Esophagus squamous epithelium (tissue), 5 donors: ENCODE results near the gene FOXA3. TPM values are rescaled to one million over a fixed set of nuclear protein-coding genes. Genes with fewer than 3 reads are reported as not detected.

Source experiments
- DNase-seq: peaks from one replicate; lab custom pipeline; 2025; lab: John Stamatoyannopoulos, UW
- H3K27ac ChIP-seq, 4 donors: fragments of 200-600 bp; sonication (generic); one replicate each; pipeline ENCODE4 v1.5.1; 2016 to 2019; ENCODE audit warnings: mild to moderate bottlenecking in 1 of 4
- H3K27me3 ChIP-seq, 4 donors: fragments of 200-600 bp; sonication (generic); 1 replicate in 3 of 4; 2 replicates in 1 of 4; pipeline versions ENCODE4 v1.5.1 to v1.6.0; 2017 to 2021; ENCODE audit warnings: antibody characterized with exemption in 1 of 4
- H3K36me3 ChIP-seq, 3 donors: fragments of 200-600 bp; sonication (generic); one replicate each; pipeline ENCODE4 v1.5.1; 2016 to 2019
- H3K4me1 ChIP-seq, 3 donors: fragments of 200-600 bp; sonication (generic); one replicate each; pipeline ENCODE4 v1.5.1; 2017 to 2019
- H3K4me3 ChIP-seq, 4 donors: fragments of 200-600 bp; sonication (generic); 1 replicate in 3 of 4; 2 replicates in 1 of 4; pipeline ENCODE4 v1.5.1; 2016 to 2019; ENCODE audit warnings: mild to moderate bottlenecking in 2 of 4, moderate library complexity in 1 of 4
- H3K9me3 ChIP-seq, 3 donors: fragments of 200-600 bp; sonication (generic); one replicate each; pipeline ENCODE4 v1.5.1; 2016 to 2019
- CTCF ChIP-seq, 6 experiments: fragments of 450-650 bp in 4 of 6; fragments of 200-600 bp in 2 of 6; sonication (generic) in 2 of 6; IDR thresholded peaks; one replicate each; pipeline ENCODE4 v1.5.1; 2016 to 2019; ENCODE audit warnings: antibody characterized with exemption in 6 of 6, mild to moderate bottlenecking in 4 of 6, moderate library complexity in 4 of 6
- POLR2A ChIP-seq, 4 donors: fragments of 450-650 bp; IDR thresholded peaks; one replicate each; pipeline ENCODE4 v1.6.1; 2017; ENCODE audit warnings: antibody characterized with exemption in 4 of 4, mild to moderate bottlenecking in 4 of 4, moderate library complexity in 3 of 4
- WGBS, 2 donors: methylation state at CpG; one replicate each; pipeline ENCODE4 v1.1.5; 2018; 5-methylcytosine and 5-hydroxymethylcytosine counted together
- intact Hi-C: fragments of 100-400 bp; cut with DNase I; formaldehyde crosslinking; loops from one replicate; pipeline ENCODE4 v1.15.0; 2022
- total RNA-seq, 4 donors: library from RNA; depleted of rRNA; stranded (reverse); fragments of >200 nt; gene quantifications; one replicate each; pipeline ENCODE4 v1.1.0, GENCODE V29; 2016
- donor health status: DM: yes; HTN: yes; CAD: no.

Gene FOXA3
- under 1 TPM in 1 of 4 donors, not detected in 3; 0.18 TPM for total RNA-seq

DNA sequence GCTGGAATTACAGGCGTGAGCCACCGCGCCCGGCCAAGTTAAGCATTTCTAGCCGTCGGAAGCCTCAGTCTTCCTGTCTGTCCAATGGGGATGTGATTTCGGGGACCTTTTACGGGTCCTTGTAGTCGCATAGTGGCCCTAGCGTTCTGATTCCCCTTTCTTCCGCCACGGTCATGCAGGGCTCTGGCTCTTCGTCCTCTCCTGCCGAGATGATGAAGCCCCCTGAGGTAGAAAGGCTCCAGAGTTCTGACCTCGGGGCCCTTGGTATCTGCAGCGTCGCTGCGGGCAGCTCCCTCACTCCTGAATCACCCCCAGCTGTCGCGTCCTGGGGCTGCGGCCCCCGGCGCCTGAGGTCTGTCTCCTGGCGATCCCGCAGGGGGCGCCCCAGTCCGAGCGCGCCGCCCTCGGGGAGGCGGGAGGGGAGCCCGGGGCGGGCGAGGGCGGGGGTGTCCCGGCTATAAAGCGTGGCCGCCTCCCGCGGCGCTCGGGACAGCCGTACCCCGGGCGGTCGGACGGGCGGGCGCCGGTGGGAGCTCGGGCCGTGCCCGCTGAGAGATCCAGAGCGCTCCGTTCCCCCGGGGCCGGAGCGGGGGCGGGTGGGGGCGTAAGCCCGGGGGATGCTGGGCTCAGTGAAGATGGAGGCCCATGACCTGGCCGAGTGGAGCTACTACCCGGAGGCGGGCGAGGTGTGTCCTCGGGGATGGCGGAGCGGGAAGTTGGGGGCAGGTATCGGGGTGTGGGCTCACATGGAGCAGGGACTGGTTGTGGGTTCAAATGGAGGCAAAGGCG lies at the start of gene FOXA3:
FOXA3 (plus strand) TSS at position 487 of the 789 bp plus-strand sequence; CDS start at position 618, 131 bp downstream.
- H3K27ac ChIP-seq: peak within 1 kb of the TSS in 2 of 4 donors; percentile 94
- no peaks in the 10 kb centered on the region for H3K9me3 ChIP-seq
- H3K4me1 ChIP-seq: peaks cover 13 to 39% (median 26%) of the 10 kb centered on the region in 3 donors
- H3K36me3 ChIP-seq: peaks cover 0 to 12% (median 6%) of the 10 kb centered on the region in 3 donors
- peaks cover 0 to 37% (median 4%) of the 10 kb centered on the region in 4 donors for H3K27me3 ChIP-seq
- H3K4me3 ChIP-seq: peak within 1 kb of the TSS; percentile 83 to 94 (median 88)
- DNase-seq: no peak
- intact Hi-C loops: no loop called here
- 7 to 9% methylated on average over 3 to 9 of the region's 71 CpGs for WGBS, 2 donors
- TF ChIP-seq POLR2A (IDR thresholded peaks at IDR 0.05): no peak
- TF ChIP-seq CTCF (IDR thresholded peaks at IDR 0.05): peak in 5 of 6 experiments; percentile 38 to 84 (median 65)

DNA sequence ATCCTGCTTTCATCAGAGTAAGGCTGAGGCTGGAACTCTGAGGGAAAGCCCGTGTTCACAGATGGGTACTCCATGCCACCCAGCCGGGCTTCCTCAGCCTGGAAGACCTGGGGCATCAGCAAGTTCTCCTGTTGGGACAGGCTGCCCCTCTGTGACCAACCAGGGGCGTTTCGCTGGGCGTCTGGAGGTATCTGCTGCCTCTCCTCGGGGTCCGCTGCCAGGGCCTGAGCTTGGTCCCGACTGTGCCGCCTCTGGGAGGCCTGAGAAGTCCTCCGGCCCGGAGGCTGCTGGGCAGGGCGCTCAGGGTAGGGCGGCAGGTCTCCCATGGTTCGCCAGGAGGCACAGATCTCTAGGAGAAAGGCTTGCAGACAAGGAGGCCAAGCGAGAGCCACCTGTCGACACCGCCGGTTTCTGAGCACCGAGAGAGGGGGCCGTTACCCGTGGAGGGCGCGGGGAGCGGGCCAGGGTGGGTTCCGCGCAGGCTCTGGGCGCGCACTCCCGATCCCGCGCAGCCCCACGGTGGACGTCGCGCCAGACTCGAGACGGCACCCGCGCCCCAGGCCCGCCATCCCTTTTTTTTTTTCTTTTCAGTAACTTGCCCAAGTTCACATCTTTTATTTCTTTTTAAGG lies 49.2 kb upstream of the FOXA3 start, which contains the start of gene RSPH6A:
RSPH6A (minus strand) TSS at position 458 of the 630 bp plus-strand sequence; CDS start at position 326, 132 bp downstream.
- Histone ChIP-seq H3K36me3 (peaks cover 0 to 17% (median 0%) of the 10 kb centered on the region in 3 donors), H3K27me3 (peaks cover 0 to 19% (median 0%) of the 10 kb centered on the region in 4 donors), H3K4me1 (peaks cover 20 to 71% (median 28%) of the 10 kb centered on the region in 3 donors), H3K9me3 (no peaks in the 10 kb centered on the region), H3K27ac (no peak within 1 kb of the TSS), H3K4me3 (peak within 1 kb of the TSS in 3 of 4 donors; percentile 24 to 56 (median 37))
- 44 to 47% methylated on average over 18 of the region's 40 CpGs for WGBS, 2 donors
- intact Hi-C loops: no loop called here
- TF ChIP-seq POLR2A (IDR thresholded peaks at IDR 0.05): no peak
- no peak for TF ChIP-seq CTCF (IDR thresholded peaks at IDR 0.05)
- DNase-seq: no peak

DNA sequence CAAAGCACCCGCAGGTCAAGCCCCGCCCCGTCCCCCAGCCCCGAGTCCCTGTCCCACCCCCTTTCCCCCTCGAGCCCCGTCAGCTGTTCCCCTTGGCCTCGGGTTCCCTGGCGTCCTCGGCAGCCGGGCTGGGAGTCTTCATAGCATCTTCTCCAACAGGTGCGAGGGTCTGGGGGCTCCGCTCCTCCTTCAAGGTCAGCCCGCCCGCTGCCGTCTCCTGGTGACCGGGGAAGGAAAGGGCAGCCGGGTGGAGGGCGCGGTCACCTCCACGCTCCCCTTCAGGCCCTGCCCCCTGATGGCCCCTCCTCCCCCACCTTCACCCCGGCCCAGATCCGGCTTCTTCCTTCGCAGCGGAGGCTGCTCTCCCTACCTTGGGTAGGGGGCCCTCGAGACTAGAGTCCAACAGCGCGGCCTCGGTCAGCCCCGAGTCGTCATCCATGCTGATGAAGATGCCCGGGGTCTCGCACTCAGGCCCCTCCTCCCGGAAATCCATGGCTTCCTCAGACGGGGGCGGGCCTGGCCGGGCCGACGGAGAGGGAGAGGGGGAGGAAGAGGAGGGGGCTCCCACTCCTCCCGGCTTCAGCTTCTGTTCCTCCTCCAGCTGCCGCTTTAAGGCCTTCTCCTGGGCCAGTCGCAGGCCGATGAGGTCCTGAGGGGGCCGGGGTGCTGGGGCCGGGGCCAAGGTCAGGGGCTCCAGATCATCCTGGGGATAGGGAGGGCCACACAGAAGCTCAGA lies 48.5 kb upstream of the FOXA3 start:
- 33 to 34% methylated on average over 4 to 15 of the region's 44 CpGs for WGBS, 2 donors
- peaks cover 0 to 19% (median 0%) of the 10 kb centered on the region in 4 donors for H3K27me3 ChIP-seq
- peaks cover 0 to 24% (median 0%) of the 10 kb centered on the region in 3 donors for H3K36me3 ChIP-seq
- no peak overlapping the region for H3K27ac ChIP-seq
- peaks cover 20 to 69% (median 23%) of the 10 kb centered on the region in 3 donors for H3K4me1 ChIP-seq
- TF ChIP-seq CTCF (IDR thresholded peaks at IDR 0.05) (no peak), POLR2A (IDR thresholded peaks at IDR 0.05) (no peak)
- H3K9me3 ChIP-seq: no peaks in the 10 kb centered on the region
- DNase-seq: no peak
- H3K4me3 ChIP-seq: peak overlapping the region in 3 of 4 donors; percentile 24 to 56 (median 37)
- intact Hi-C loops: no loop called here

GRCh38 chr19:45816236-45817009 lies 47.7 kb upstream of the FOXA3 start:
- Histone ChIP-seq H3K27ac (no peak overlapping the region), H3K36me3 (peaks cover 0 to 32% (median 0%) of the 10 kb centered on the region in 3 donors), H3K4me3 (peak overlapping the region in 1 of 4 donors; percentile 56), H3K27me3 (peaks cover 0 to 19% (median 0%) of the 10 kb centered on the region in 4 donors), H3K4me1 (peaks cover 20 to 73% (median 23%) of the 10 kb centered on the region in 3 donors), H3K9me3 (no peaks in the 10 kb centered on the region)
- TF ChIP-seq POLR2A (IDR thresholded peaks at IDR 0.05): no peak
- TF ChIP-seq CTCF (IDR thresholded peaks at IDR 0.05): no peak
- WGBS, 2 donors: 20 to 60% methylated on average over 1 to 2 of the region's 18 CpGs
- intact Hi-C loops: no loop called here
- no peak for DNase-seq
